Stimulated activated CD8-positive, alpha-beta memory T cell treated with anti-CD3 and anti-CD28 coated beads, Interleukin-12 subunit alpha, Interleukin-12 subunit beta, amount 100 ng/mL, for 1 hour (primary cell): Measurements from ENCODE around the gene DEPDC5.
"Not testable (repeated sequence)": the region's sequence is repeated elsewhere in the genome, so short reads cannot be mapped to it uniquely, and the experiment has no call there.

Experiments used
- DNase-seq: peaks from one replicate; pipeline ENCODE4 v3.0.0-alpha.2; 2020; ENCODE audit warnings: low read depth

The DEPDC5 gene

DNA sequence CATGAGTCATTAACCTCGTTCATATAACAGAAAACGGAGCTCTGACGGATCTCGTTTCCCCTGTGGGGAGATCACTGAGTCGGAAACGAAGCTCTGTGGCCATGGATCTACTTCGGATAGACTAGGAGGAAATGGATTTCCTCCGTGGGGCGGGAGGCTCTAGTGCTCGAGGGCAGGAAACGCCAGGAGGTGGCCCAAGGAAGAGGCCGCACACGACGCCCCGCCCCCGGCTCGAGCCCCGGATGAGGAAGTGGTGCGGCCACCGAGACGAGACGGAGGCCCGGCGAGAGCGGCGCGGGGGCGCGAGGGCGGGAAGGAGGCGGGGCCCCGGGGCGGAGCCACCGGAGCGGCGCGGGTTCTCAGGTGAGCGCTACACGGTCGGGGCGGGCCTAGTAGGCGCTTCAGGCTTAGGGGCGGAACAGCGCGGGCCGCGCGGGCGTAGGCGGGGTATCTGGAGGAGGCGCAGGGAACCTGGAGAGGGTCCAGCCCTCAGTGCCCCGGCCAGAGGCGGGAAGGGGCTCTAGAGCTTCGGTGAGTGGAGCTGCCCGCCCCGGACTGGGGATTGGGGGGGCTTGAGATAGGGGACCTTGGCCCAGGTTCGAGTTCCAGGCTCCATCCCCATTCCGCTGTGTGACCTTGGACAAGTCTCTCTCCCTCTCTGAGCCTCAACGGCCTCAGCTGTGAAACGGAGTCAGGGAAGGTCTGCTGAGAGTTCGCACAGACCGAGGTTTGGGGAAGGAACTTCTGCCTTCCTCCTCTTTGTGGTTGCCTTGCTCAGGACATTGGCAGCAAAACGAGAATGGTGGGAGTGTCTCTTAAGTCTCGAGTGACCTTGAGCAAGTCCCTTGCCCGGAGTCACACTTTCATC is at the start of gene DEPDC5:
Gene DEPDC5, plus strand, starts transcription at position 386 of the 868 bp plus-strand sequence. CDS start 903 bp downstream, outside the sequence.
- peak; percentile 93 for DNase-seq

DNA sequence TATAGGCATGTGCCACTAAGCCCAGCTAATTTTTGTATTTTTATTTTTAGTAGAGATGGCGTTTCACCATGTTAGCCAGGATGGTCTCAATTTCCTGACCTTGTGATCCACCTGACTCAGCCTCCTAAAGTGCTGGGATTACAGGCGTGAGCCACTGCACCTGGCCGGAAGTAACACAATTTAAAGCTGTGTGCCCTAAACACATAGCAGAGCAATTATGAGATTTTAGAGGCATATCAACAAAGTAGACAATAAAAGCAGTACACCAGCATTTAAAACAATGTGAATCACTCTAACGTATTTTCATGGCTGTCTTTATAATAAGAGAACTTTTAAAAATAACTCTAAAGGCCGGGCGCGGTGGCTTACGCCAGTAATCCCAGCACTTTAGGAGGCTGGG is 46.3 kb upstream of the DEPDC5 start:
- DNase-seq, result no peak

DNA sequence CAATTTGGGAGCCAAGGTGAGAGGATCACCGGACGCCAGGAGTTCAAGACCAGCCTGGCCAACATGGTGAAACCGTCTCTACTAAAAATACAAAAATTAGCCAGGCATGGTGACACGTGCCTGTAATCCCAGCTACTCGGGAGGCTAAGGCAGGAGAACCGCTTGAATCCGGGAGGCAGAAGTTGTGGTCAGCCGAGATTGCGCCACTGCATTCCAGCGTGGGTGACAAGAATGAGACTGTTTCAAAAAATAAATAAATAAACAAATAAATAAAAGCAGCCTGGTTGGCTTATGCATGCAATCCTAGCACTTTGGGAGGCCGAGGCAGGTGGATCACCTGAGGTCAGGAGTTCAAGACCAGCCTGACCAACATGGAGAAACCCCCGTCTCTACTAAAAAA is 42.6 kb upstream of the DEPDC5 start:
- not testable (repeated sequence) for DNase-seq

DNA sequence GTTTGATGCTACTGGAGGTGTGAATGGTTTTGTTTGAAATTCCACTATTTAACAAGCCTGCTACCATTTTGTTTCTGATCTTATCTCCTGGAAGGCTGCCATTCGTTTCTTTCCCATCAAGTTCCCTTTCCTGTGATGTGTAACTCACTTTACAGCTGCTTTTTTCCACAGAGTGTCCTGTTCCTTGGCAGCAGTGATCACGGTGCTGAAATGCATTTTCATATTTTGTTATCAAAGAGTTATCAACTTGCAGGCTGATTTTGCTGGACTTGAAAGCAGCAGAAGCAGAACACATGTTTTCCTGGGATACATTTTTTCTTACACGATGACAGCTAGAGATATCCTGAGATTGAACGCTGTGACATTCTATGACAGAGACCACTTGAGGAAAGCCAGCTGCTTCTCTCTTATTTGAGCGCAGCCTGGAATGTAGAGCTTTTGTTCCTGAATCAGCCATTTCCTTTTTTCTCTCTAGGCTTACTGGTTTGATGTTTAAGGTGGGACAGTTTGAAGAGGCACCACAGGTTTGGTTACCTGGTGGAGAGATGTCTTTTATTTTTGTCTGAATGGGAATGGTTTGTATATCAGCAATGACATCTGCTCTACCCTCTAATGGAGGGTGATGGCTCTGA is 38.6 kb upstream of the DEPDC5 start:
- no peak for DNase-seq

DNA sequence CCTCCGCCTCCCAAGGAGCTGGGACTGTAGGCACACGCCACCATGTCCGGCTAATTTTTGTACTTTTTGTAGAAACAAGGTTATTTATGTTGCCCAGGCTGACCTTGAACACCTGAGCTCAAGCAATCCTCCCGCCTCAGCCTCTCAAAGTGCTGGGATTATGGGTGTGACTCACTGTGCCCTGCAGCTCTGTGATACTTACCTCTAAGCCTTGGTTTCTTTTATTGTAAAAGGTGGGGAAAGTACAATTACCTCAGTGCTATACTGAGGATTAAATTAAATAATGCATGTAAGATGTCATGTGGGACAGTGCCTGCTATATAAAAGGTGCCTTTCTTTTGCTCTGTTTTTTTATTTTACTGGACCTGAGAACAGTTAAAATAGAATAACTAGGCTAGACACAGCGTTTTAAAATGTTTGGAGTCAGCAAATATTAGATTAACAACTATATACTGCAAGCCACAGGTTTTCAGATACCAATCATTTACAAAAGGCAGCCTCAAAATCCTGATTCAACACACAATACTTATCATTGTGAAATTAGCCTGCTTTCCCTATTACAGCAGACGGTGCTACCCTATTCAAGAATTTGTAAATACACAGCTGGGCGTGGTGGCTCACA is 33.9 kb upstream of the DEPDC5 start:
- DNase-seq, result no peak

DNA sequence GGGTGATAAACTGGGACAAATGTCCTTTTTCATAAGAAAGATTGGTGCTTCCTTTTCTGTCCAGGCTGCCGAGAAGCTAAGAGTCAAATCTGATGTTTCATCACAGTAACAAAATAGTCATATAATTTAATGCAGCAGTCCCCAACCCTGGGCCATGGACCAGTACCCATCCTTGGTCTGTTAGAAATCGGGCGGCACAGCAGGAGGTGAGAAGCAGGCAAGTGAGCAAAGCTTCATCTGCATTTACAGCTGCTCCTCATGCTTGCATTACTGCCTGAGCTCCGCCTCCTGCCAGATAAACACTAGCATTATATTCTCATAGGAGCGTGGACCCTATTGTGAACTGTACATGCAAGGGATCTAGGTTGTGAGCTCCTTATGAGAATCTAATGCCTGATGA is 30.1 kb upstream of the DEPDC5 start:
- no peak for DNase-seq

DNA sequence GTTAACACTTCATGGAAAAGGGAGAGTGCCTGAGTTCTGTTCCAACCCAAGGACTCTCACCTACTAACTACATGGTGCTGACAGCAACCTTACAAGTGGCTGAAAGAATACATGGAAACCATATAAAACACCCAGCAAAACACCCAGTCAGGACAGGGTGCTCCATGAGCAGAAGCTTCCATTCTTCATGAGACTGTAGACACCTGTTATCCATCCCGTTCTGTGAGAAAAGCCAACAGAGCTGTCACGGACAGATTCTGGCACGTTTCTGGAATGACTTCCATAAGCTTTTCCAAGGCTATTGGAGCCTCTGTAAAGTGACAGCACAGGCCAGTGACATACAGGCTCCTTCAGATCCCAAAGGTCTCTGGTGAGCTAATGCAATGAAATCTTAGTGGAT is 27.1 kb upstream of the DEPDC5 start:
- DNase-seq, result no peak

DNA sequence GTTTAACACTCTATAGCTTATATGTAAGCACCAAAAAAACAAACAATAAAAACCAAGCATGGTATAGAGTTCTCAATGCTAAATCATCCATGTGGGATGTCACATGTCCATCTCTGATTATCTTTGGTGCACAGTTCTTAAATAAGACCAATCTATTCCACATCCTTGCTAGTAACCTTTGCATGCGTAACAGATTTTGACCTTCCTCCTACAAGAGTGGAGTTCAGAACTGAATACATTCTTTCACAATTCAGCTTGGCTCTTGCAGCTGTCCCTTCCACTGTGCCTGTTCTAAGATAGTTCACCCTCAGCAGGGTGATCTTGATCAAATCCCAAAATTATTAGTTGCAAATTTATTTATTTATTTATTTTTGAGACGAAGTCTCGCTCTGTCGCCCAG is 25.0 kb upstream of the DEPDC5 start:
- DNase-seq, result no peak

DNA sequence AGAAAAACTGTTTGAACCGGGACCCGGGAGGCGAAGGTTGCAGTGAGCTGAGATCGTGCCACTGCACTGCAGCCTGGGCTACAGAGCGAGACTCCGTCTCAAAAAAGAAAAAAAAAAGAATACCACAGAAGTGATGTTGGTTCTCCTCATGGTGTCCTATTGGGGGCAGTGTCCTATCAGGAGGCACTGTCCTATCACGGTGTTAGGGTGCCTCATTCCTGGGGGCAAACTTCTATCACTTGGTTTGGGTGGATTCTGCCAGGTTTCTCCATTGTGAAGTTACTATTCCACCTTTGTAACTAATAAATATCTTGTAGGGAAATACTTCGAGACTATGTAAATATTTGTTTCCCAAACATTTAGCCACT is 23.5 kb upstream of the DEPDC5 start:
- no peak for DNase-seq

DNA sequence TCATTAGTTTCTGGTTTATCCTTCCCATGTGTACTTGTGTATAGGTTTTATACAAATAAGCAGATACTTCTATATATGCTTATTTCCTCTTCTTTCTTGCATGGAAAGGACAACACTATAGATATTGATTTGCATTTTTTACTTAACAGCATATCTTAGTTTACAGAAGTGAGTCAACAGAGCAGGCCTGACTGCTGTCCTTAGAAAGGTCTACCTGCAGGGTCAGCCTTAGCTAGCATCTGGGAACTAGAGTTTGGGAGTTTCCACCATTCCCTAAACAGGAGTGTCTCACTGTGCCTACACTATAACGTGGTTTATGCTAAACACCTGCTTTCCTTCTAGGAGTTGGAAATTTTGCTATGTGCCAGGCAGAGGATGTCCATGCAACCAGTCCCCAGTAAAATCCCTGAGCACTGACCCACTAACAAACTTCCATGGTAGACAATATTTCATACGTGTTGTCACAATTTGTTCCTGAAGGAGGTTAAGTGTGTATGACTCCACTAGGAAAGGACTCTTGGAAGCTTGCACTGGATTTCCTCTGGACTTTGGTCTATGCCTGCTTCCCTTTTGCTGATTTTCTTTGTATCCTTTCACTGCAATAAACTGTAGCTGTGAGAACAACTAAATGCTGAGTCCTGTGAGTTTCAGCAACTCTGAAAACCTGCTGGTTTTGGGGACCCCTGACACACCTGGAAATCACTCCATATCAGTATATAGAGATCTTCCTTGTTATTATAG is 21.6 kb upstream of the DEPDC5 start:
- DNase-seq, result no peak

DNA sequence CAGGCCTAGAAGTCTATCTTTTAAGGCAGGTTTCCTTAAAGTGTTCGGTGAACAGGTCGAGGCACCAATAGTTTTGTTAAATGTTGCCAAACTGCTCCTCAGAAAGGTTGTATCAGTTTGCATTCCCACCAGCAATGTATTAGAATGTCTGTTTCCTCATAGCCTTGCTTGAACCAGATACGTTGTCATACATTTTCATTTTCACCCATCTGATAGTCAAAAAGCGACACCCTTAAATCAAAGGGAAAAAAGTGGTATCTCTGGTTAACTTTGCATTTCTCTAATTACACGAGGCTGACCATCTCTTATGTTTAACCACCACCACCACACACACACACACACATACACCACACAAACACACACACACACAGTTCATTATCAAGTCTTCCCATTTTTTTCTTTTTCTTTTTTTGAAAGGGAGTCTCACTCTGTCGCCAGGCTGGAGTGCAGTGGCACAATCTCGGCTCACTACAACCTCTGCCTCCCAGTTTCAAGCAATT is 20.2 kb upstream of the DEPDC5 start:
- no peak for DNase-seq

DNA sequence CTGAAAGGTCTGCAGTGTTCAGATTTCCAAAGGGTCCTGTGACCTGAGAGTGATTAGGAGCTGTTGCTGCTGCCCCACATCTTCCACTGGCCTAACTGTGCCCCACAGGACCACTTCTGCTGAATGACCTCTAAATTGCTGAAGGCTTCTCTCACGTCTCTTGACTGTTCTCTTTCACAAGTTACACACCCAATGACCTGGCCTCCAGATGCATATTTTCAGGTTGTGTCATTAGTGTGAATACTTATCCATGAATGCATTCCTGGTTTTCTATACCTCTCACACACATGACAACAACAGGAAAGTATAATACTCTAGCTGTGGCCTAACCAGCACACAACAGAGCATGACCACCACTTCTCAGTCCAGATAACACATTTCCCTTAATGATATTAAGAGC is 19.3 kb upstream of the DEPDC5 start:
- DNase-seq, result no peak

DNA sequence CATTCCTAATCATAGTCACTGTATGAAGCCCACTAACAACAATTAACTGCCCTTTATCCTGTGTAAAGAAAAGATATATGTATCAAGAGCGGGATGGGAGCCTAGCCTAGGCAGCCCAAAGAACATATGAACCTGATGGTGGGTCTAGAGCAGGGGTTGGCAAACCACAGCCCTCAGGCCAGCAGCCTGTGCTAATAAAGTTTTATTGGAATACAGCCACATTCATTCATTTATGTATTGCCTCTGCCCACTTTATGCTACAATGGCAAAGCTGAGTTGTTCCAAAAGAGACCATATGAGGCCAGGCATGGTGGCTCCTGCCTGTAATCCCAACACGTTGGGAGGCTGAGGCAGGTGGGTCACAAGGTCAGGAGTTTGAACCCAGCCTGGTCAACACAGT is 17.4 kb upstream of the DEPDC5 start:
- DNase-seq, result no peak

DNA sequence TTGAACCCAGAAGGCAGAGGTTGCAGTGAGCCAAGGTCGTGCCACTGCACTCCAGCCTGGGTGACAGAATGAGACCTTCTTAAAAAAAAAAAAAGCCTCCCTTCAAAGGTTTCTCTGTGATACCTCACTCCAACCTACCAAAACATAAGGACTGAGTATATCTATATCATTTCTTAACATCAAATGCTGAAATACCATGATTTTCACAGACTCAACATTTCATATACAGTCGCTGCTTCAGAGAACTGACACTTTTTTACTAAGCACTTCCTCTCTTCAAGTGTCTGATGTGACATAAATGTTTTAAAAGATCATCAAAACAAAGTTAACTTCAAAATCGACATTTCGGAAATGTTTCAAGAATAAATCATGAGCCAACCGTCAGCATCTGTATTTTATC is 15.9 kb upstream of the DEPDC5 start:
- no peak for DNase-seq

DNA sequence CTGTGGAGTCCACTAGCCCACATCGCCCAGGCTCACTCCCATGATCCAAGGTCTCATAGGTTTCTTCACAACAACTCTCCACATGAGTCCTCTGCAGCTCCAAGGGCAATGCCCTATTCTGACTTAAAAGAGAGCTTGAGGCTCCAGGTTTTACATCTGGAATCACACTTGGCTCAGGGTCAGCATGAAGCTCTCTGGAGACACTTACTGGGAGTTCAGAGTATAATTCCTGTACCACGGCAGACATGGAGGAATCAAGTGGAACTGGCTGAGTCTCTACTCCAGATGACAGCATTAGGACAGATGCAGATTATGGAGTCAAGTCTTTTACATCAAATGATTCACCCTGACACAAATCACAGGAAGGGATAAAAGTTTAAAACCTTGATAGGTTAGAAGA is 15.3 kb upstream of the DEPDC5 start:
- DNase-seq, result no peak

DNA sequence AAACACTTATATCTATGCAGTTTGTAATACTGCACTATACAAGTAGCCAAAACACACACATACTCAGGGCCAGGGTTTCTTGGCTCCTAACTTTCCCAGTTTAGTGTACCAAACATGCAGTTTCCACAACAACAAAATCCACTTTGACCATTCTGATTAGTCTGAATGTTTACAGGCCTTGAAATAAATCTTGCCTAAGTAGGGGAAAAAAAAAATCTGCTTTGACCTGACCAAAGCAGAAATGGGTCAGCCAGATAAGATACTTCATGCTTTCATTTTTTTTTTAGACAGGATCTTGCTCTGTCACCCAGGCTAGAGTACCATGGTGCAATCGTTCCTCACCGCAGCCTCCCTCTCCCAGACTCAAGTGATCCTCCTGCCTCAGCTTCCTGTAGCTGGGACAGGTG is 14.0 kb upstream of the DEPDC5 start:
- no peak for DNase-seq

DNA sequence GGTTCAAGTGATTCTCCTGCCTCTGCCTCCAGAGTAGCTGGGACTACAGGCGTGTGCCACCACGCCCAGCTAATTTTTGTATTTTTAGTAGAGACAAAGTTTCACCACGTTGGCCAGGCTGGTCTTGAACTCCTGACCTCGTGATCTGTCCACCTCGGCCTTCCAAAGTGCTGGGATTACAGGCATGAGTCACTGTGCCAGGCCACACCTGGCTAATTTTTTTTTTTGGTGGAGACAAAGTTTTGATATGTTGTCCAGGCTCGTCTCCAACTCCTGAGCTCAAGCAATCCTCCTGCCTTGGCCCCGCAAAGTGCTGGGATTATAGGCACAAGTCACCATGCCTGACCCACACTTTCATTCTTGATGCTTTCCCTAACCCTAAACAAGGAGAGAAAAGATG is 13.5 kb upstream of the DEPDC5 start:
- not testable (repeated sequence) for DNase-seq

DNA sequence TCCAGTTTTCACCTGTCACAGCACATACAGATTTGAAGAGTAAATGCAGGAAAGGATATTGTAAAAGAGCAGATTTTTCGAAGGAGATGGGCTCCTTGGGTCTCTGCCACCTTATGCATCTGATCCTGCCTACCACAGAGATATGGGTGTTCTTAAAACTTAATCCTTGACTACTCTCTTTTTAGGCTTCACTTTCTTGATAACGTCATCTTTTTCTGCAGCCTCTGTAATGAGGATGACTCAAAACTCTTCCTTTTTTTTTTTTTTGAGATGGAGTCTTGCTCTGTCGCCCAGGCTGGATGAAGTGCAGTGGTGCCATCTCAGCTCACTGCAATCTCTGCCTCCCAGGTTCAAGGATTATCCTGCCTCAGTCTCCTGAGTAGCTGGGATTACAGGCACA is 11.7 kb upstream of the DEPDC5 start:
- no peak for DNase-seq

DNA sequence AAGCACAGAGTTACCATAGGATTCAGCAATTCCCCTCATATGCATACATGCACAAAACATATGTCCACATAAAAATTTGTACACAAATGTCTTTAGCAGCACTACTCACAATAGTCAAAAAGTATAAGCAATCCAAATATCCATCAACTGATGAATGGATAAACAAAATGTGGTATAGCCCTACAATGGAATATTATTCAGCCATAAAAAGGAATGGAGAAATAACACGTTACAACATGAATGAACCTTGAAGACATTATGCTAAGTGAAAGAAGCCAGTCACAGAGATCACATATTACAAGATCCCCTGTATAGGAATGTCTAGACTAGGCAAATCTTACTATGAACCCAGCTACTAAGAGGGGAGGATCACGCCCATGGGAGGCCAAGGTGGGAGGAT is 11.1 kb upstream of the DEPDC5 start:
- DNase-seq, result no peak

DNA sequence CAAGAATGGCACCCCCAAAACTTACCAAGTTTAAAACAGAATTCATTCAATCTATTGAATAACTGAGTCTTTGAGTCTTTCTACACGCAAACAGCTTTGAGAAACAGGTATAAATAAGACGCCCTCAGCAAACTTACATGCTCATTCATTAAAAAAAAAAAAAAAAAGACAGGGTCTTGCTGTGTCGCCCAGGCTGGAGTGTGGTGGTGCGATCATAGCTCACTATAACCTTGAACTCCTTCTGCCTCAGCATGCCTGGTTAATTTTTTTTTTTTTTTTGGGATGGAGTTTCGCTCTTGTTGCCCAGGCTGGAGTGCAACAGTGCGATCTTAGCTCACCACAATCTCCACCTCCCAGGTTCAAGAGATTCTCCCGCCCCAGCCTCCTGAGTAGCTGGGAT is 9.9 kb upstream of the DEPDC5 start:
- no peak for DNase-seq

DNA sequence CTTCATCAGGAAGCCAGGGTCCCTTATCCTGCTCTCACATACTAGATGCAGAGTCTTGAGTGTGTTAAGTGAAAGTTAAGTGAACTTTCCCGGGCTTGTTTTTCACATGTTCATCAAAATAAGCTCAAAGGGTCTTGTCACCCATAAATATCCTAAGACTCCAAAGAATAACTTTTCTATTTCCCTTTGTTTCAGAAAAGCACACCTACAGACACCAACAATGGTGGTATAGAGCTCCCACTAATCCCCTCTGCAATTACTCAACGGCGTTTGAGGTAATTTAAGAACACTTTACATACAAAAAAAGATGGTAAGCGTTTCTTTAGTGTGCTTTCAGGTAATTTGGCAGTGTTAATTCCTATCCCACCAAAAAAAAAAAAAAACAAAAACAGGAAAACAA is 6.4 kb upstream of the DEPDC5 start:
- DNase-seq, result no peak

DNA sequence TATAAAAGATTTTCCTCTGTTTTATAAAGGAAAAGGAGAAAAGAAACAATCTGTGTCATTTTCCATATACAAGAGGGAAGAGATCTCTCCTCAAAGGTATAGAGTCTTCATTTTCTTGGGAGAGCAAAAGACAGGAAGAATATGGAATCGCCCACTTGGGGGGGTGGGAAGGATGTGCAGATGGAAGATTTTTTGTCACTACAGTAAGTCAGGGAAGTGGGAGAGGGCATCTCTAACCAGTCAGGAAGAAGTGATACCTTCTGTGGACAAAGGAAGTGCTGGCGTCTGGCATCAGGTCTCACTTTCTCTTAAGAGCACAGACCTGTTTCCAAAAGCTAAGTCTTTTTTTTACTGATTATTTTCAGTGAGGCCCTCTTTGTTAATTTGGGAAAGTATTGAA is 5.3 kb upstream of the DEPDC5 start:
- DNase-seq, result no peak
